SK-N-SH treated with all-trans-retinoic acid at 6 μM for 48 hours (cell line): ENCODE results near the gene PDK3.

Experiments
- ATAC-seq: fragments of 200-7000 bp; cut with Tn5 transposase; 3 replicates; pipeline ENCODE4 v1.9.1; 2020; ENCODE audit warnings: mild to moderate bottlenecking, moderate library complexity
- ARNTL ChIP-seq: fragments of 450-650 bp; formaldehyde crosslinking; IDR thresholded peaks from 2 replicates; pipeline ENCODE4 v1.5.0; 2020; ENCODE audit warnings: low read depth, mild to moderate bottlenecking, moderate library complexity, borderline replicate concordance
- BACH2 ChIP-seq: fragments of 250-450 bp; sonication (Bioruptor Pico); IDR thresholded peaks from 2 replicates; pipeline ENCODE4 v1.9.0; 2021; ENCODE audit warnings: mild to moderate bottlenecking, borderline replicate concordance
- CSDC2 ChIP-seq: fragments of 250-450 bp; sonication (Bioruptor Pico); IDR thresholded peaks from 2 replicates; pipeline ENCODE4 v1.5.0; 2020; ENCODE audit warnings: mild to moderate bottlenecking, moderate library complexity
- PPARA ChIP-seq: fragments of 250-450 bp; sonication (Bioruptor Pico); IDR thresholded peaks from 2 replicates; pipeline ENCODE4 v1.5.0; 2020; ENCODE audit warnings: mild to moderate bottlenecking, borderline replicate concordance
- SNAI2 ChIP-seq: fragments of 250-450 bp; sonication (Bioruptor Pico); IDR thresholded peaks from 2 replicates; pipeline ENCODE4 v1.5.0; 2020; ENCODE audit warnings: mild to moderate bottlenecking, moderate library complexity
- TCF4 ChIP-seq: fragments of 250-450 bp; sonication (Bioruptor Pico); IDR thresholded peaks from 2 replicates; pipeline ENCODE4 v1.8.0; 2021; ENCODE audit warnings: mild to moderate bottlenecking, moderate library complexity, borderline replicate concordance
- TOX ChIP-seq: fragments of 250-450 bp; sonication (Bioruptor Pico); IDR thresholded peaks from 2 replicates; pipeline ENCODE4 v1.8.0; 2021; ENCODE audit warnings: mild to moderate bottlenecking, moderate library complexity, borderline replicate concordance
- ZC3H10 ChIP-seq: fragments of 250-450 bp; sonication (Bioruptor Pico); IDR thresholded peaks from 2 replicates; pipeline ENCODE4 v1.5.1; 2021; ENCODE audit warnings: mild to moderate bottlenecking, moderate library complexity
- ZFP30 ChIP-seq: fragments of 450-650 bp; formaldehyde crosslinking; IDR thresholded peaks from 2 replicates; pipeline ENCODE4 v1.5.0; 2022; ENCODE audit warnings: mild to moderate bottlenecking, moderate library complexity
- ZNF565 ChIP-seq: fragments of 450-650 bp; formaldehyde crosslinking; conservative IDR thresholded peaks from 2 replicates; pipeline ENCODE4 v1.5.0; 2020; ENCODE audit warnings: low read depth, mild to moderate bottlenecking, moderate library complexity
- ZNF70 ChIP-seq: fragments of 450-650 bp; formaldehyde crosslinking; IDR thresholded peaks from 2 replicates; pipeline ENCODE4 v1.5.0; 2020; ENCODE audit warnings: mild to moderate bottlenecking, moderate library complexity
- ZNF8 ChIP-seq: fragments of 450-650 bp; formaldehyde crosslinking; IDR thresholded peaks from 2 replicates; pipeline ENCODE4 v1.5.0; 2020; ENCODE audit warnings: mild to moderate bottlenecking, moderate library complexity
- TF ChIP-seq, protein P1 (sequence below): fragments of 250-450 bp; sonication (Bioruptor Pico); IDR thresholded peaks from 2 replicates; pipeline ENCODE4 v1.5.1; 2020; ENCODE audit warnings: low read depth, mild to moderate bottlenecking, moderate library complexity
- TF ChIP-seq, protein P2 (sequence below): fragments of 250-450 bp; sonication (Bioruptor Pico); IDR thresholded peaks from 2 replicates; pipeline ENCODE4 v1.8.0; 2020; ENCODE audit warnings: mild to moderate bottlenecking, moderate library complexity, borderline replicate concordance
- TF ChIP-seq, protein P3 (sequence below): fragments of 250-450 bp; sonication (Bioruptor Pico); IDR thresholded peaks from 2 replicates; pipeline ENCODE4 v1.8.0; 2021; ENCODE audit warnings: low read depth, mild to moderate bottlenecking, moderate library complexity, borderline replicate concordance
- TF ChIP-seq, protein P4 (sequence below): fragments of 250-450 bp; sonication (Bioruptor Pico); IDR thresholded peaks from 2 replicates; pipeline ENCODE4 v1.5.1; 2021; ENCODE audit warnings: mild to moderate bottlenecking, moderate library complexity
- TF ChIP-seq, protein P5 (sequence below): fragments of 250-450 bp; sonication (Bioruptor Pico); IDR thresholded peaks from 2 replicates; pipeline ENCODE4 v1.5.0; 2020; ENCODE audit warnings: mild to moderate bottlenecking, moderate library complexity

PDK3 gene

DNA sequence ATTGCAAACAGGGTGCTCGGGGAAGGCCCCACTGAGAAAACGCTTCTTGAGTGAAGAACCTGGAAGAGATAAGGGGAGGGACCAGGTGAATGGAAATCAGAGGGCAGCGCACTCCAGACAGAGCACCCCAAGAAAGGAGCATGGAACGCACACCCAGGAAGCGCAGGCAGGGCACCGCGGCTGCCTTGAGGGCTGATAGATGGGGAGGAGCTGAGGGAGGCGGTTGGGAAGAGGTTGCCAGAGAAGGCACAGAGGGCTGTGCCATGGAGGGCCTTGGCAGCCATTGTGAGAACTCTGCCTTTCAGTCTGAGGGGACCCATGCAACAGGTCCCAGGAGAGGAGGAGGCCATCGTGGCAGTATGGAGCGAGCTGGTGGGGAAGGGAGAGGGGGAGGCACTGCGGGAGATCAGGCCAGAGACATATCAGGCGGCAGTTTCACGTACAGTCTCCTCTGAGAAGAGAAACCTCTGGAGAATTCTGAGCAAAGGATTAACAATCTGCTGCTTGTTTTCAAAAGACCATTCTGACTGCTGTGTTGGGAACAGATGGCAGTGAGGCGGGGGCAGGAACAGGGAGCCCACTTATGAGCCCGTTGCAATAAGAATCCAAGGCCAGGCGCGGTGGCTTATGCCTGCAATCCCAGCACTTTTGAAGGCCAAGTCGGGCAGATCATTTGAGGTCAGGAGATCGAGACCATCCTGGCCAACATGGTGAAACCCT, 98.4 kb downstream of the PDK3 start:
- no peak for ATAC-seq
- TF ChIP-seq ZNF8 (CRISPR knock-in tag) (no peak), CSDC2 (CRISPR knock-in tag) (no peak), ZFP30 (no peak), BACH2 (CRISPR knock-in tag) (no peak), ZC3H10 (CRISPR knock-in tag) (no peak), TOX (no peak), ZNF565 (CRISPR knock-in tag) (no peak), SNAI2 (no peak), ARNTL (CRISPR knock-in tag) (no peak), ZNF70 (CRISPR knock-in tag) (no peak), TCF4 (CRISPR knock-in tag) (no peak), PPARA (no peak)
- TF ChIP-seq, protein P1, sequence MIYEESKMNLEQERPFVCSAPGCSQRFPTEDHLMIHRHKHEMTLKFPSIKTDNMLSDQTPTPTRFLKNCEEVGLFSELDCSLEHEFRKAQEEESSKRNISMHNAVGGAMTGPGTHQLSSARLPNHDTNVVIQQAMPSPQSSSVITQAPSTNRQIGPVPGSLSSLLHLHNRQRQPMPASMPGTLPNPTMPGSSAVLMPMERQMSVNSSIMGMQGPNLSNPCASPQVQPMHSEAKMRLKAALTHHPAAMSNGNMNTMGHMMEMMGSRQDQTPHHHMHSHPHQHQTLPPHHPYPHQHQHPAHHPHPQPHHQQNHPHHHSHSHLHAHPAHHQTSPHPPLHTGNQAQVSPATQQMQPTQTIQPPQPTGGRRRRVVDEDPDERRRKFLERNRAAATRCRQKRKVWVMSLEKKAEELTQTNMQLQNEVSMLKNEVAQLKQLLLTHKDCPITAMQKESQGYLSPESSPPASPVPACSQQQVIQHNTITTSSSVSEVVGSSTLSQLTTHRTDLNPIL (CRISPR knock-in tag): no peak
- TF ChIP-seq, protein P2, sequence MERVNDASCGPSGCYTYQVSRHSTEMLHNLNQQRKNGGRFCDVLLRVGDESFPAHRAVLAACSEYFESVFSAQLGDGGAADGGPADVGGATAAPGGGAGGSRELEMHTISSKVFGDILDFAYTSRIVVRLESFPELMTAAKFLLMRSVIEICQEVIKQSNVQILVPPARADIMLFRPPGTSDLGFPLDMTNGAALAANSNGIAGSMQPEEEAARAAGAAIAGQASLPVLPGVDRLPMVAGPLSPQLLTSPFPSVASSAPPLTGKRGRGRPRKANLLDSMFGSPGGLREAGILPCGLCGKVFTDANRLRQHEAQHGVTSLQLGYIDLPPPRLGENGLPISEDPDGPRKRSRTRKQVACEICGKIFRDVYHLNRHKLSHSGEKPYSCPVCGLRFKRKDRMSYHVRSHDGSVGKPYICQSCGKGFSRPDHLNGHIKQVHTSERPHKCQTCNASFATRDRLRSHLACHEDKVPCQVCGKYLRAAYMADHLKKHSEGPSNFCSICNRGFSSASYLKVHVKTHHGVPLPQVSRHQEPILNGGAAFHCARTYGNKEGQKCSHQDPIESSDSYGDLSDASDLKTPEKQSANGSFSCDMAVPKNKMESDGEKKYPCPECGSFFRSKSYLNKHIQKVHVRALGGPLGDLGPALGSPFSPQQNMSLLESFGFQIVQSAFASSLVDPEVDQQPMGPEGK (CRISPR knock-in tag): no peak
- TF ChIP-seq, protein P3, sequence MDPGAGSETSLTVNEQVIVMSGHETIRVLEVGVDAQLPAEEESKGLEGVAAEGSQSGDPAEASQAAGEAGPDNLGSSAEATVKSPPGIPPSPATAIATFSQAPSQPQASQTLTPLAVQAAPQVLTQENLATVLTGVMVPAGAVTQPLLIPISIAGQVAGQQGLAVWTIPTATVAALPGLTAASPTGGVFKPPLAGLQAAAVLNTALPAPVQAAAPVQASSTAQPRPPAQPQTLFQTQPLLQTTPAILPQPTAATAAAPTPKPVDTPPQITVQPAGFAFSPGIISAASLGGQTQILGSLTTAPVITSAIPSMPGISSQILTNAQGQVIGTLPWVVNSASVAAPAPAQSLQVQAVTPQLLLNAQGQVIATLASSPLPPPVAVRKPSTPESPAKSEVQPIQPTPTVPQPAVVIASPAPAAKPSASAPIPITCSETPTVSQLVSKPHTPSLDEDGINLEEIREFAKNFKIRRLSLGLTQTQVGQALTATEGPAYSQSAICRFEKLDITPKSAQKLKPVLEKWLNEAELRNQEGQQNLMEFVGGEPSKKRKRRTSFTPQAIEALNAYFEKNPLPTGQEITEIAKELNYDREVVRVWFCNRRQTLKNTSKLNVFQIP (CRISPR knock-in tag): no peak
- TF ChIP-seq, protein P4, sequence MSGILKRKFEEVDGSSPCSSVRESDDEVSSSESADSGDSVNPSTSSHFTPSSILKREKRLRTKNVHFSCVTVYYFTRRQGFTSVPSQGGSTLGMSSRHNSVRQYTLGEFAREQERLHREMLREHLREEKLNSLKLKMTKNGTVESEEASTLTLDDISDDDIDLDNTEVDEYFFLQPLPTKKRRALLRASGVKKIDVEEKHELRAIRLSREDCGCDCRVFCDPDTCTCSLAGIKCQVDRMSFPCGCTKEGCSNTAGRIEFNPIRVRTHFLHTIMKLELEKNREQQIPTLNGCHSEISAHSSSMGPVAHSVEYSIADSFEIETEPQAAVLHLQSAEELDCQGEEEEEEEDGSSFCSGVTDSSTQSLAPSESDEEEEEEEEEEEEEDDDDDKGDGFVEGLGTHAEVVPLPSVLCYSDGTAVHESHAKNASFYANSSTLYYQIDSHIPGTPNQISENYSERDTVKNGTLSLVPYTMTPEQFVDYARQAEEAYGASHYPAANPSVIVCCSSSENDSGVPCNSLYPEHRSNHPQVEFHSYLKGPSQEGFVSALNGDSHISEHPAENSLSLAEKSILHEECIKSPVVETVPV (CRISPR knock-in tag): no peak
- TF ChIP-seq, protein P5, sequence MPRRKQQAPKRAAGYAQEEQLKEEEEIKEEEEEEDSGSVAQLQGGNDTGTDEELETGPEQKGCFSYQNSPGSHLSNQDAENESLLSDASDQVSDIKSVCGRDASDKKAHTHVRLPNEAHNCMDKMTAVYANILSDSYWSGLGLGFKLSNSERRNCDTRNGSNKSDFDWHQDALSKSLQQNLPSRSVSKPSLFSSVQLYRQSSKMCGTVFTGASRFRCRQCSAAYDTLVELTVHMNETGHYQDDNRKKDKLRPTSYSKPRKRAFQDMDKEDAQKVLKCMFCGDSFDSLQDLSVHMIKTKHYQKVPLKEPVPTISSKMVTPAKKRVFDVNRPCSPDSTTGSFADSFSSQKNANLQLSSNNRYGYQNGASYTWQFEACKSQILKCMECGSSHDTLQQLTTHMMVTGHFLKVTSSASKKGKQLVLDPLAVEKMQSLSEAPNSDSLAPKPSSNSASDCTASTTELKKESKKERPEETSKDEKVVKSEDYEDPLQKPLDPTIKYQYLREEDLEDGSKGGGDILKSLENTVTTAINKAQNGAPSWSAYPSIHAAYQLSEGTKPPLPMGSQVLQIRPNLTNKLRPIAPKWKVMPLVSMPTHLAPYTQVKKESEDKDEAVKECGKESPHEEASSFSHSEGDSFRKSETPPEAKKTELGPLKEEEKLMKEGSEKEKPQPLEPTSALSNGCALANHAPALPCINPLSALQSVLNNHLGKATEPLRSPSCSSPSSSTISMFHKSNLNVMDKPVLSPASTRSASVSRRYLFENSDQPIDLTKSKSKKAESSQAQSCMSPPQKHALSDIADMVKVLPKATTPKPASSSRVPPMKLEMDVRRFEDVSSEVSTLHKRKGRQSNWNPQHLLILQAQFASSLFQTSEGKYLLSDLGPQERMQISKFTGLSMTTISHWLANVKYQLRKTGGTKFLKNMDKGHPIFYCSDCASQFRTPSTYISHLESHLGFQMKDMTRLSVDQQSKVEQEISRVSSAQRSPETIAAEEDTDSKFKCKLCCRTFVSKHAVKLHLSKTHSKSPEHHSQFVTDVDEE (CRISPR knock-in tag): no peak

DNA sequence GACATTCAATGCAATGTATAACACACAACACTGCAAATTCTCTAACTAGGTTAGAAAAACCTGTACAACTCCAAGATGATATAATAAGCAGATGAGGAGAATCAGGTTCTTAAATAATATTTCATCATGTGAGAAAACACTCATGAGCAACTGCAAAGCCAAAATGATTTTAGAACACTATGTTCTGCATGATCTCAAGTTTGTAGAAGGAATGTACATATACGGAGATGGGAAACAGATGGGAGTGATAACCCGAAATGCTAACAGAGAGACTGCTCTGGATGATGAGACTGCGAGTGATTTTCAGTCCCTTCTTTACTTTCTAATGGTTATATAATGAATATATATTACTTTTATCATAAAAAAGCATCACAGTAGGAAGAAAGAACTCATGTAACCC, 101.2 kb downstream of the PDK3 start:
- no peak for ATAC-seq
- TF ChIP-seq, protein P4 (CRISPR knock-in tag): no peak
- TF ChIP-seq, protein P2 (CRISPR knock-in tag): no peak
